Sigmoid colon (tissue), 4 donors: ENCODE measurements around the gene EMX2.

Experiments
- CTCF ChIP-seq, 4 experiments: fragments of 450-650 bp in 3 of 4; fragments of 200-600 bp in 1 of 4; IDR thresholded peaks; one replicate each; pipeline ENCODE4 v1.5.1; 2016 to 2019; ENCODE audit warnings: antibody characterized with exemption in 4 of 4, mild to moderate bottlenecking in 3 of 4, moderate library complexity in 2 of 4
- EP300 ChIP-seq, 4 donors: sonication (generic); formaldehyde crosslinking; IDR thresholded peaks; one replicate each; pipeline ENCODE4 v1.6.1; 2017; ENCODE audit warnings: antibody characterized with exemption in 4 of 4
- POLR2AphosphoS5 ChIP-seq, 4 donors: sonication (generic); formaldehyde crosslinking; IDR thresholded peaks; one replicate each; pipeline ENCODE4 v1.6.1; 2017; ENCODE audit warnings: antibody characterized with exemption in 4 of 4

GRCh38 chr10:117563780-117564179, 21.2 kb downstream of the EMX2 start:
- no peak for TF ChIP-seq CTCF (IDR thresholded peaks at IDR 0.05)
- no peak for TF ChIP-seq POLR2AphosphoS5 (IDR thresholded peaks at IDR 0.05)
- TF ChIP-seq EP300 (IDR thresholded peaks at IDR 0.05): no peak
